Hepatocyte (in vitro differentiated cells): ENCODE data around the gene MRE11.

Experiments used
- EZH2 ChIP-seq: fragments of 200-600 bp; sonication (generic); IDR thresholded peaks from 2 replicates; pipeline ENCODE4 v1.6.1; 2016; ENCODE audit warnings: antibody characterized with exemption, mild to moderate bottlenecking, borderline replicate concordance
- EZH2phosphoT487 ChIP-seq: fragments of 200-600 bp; sonication (generic); IDR thresholded peaks from one replicate; pipeline ENCODE4 v1.6.1; 2018; ENCODE audit warnings: antibody characterized with exemption, mild to moderate bottlenecking, low read depth, moderate library complexity; ENCODE audit not compliant: unreplicated experiment, severe bottlenecking
- TF ChIP-seq, protein P1 (sequence below): fragments of 200-600 bp; sonication (generic); IDR thresholded peaks from 2 replicates; pipeline ENCODE4 v1.5.1; 2016; ENCODE audit warnings: antibody characterized with exemption, mild to moderate bottlenecking; ENCODE audit not compliant: poor library complexity

DNA sequence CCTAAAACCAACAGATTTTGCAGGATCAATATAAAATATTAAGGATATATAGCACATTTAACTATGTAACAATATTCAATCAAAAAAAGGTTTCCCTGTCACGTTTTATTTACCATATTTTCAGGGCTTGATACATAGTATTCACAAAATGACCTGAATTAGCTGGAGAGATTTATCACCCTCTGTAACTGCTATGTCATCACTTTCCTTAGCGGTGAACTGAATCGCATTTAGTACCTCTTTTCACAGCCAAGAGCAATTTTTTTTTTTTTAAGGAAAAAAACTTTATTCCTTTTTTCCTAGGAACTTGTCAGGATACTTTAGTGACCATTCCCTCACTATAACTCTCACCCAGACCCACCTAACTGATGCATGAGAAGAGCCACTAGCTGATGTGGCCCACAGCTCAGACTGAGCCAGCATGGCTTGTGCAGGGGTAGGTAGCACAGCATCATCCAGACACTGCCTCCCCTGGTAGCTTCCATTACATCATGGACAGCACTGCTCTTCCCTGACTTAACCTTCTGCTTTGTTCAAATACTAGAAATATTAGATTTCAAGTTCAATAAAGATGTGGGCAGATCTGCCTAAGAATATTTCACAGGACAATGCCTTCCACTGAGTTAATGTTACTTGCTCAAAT lies 75.4 kb downstream of the MRE11 start:
- TF ChIP-seq, protein P1, sequence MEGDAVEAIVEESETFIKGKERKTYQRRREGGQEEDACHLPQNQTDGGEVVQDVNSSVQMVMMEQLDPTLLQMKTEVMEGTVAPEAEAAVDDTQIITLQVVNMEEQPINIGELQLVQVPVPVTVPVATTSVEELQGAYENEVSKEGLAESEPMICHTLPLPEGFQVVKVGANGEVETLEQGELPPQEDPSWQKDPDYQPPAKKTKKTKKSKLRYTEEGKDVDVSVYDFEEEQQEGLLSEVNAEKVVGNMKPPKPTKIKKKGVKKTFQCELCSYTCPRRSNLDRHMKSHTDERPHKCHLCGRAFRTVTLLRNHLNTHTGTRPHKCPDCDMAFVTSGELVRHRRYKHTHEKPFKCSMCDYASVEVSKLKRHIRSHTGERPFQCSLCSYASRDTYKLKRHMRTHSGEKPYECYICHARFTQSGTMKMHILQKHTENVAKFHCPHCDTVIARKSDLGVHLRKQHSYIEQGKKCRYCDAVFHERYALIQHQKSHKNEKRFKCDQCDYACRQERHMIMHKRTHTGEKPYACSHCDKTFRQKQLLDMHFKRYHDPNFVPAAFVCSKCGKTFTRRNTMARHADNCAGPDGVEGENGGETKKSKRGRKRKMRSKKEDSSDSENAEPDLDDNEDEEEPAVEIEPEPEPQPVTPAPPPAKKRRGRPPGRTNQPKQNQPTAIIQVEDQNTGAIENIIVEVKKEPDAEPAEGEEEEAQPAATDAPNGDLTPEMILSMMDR, result no peak
- TF ChIP-seq EZH2phosphoT487 (no peak), EZH2 (no peak)
